Transverse colon (tissue), 4 donors: ENCODE results near the gene ZNF521. TPM values are rescaled to one million over a fixed set of nuclear protein-coding genes. Genes with fewer than 3 reads are reported as not detected.

Experiments
- DNase-seq: peaks from one replicate; pipeline ENCODE4 v3.0.0-alpha.2; 2019
- H3K27ac ChIP-seq, 4 donors: fragments of 200-600 bp; sonication (generic); 2 replicates each; pipeline ENCODE4 v1.5.1; 2016 to 2018; ENCODE audit warnings: inconsistent platforms in 4 of 4
- H3K27me3 ChIP-seq: fragments of 200-600 bp; sonication (generic); 2 replicates; pipeline ENCODE4 v1.5.1; 2017; ENCODE audit warnings: inconsistent platforms
- H3K36me3 ChIP-seq, 4 donors: fragments of 200-600 bp; sonication (generic); 2 replicates each; pipeline ENCODE4 v1.5.1; 2017 to 2019; ENCODE audit warnings: inconsistent platforms in 4 of 4
- H3K4me1 ChIP-seq, 4 donors: fragments of 200-600 bp; sonication (generic); 2 replicates each; pipeline ENCODE4 v1.5.1; 2017 to 2020; ENCODE audit warnings: inconsistent platforms in 4 of 4
- H3K4me3 ChIP-seq, 4 donors: fragments of 200-600 bp; sonication (generic); 1 replicate in 1 of 4; 2 replicates in 3 of 4; pipeline versions ENCODE4 v1.5.1 to v1.6.1; 2017 to 2019; ENCODE audit warnings: inconsistent platforms in 4 of 4
- H3K9me3 ChIP-seq, 2 donors: fragments of 200-600 bp; sonication (generic); 2 replicates each; pipeline ENCODE4 v1.5.1; 2017 to 2019; ENCODE audit warnings: inconsistent platforms in 2 of 2
- EP300 ChIP-seq: sonication (generic); formaldehyde crosslinking; IDR thresholded peaks from one replicate; pipeline ENCODE4 v1.6.1; 2017; ENCODE audit warnings: antibody characterized with exemption, low read depth
- POLR2A ChIP-seq: fragments of 450-650 bp; IDR thresholded peaks from one replicate; pipeline ENCODE4 v1.6.1; 2016; ENCODE audit warnings: antibody characterized with exemption, mild to moderate bottlenecking, moderate library complexity
- POLR2AphosphoS5 ChIP-seq, 3 donors: sonication (generic); formaldehyde crosslinking; IDR thresholded peaks; one replicate each; pipeline ENCODE4 v1.6.1; 2016; ENCODE audit warnings: antibody characterized with exemption in 3 of 3
- WGBS, 2 donors: methylation state at CpG; one replicate each; pipeline ENCODE4 v1.1.5; 2018; ENCODE audit warnings: low coverage in 1 of 2; 5-methylcytosine and 5-hydroxymethylcytosine counted together
- in situ Hi-C, 4 donors: fragments of 200-750 bp; cut with MboI; loops; one replicate each; pipeline versions ENCODE4 v1.15.0 to v1.15.1; 2017; ENCODE audit warnings: low sequenced_read_pairs in 3 of 4, low pct_ligation_motif_present in 1 of 4, low pct_unique_long_range_greater_than_20kb in 1 of 4
- intact Hi-C: fragments of 100-400 bp; cut with DNase I; formaldehyde crosslinking; loops from one replicate; pipeline ENCODE4 v1.15.1; 2023; ENCODE audit warnings: low total_unique reads
- total RNA-seq, 4 donors: library from RNA; depleted of rRNA; stranded (reverse); fragments of >200 nt; gene quantifications; one replicate each; pipeline ENCODE4 v1.1.0, GENCODE V29; 2016
- TF ChIP-seq, protein P1 (sequence below), 5 experiments: fragments of 200-600 bp in 3 of 5; fragments of 450-650 bp in 2 of 5; sonication (generic) in 3 of 5; IDR thresholded peaks; 1 replicate in 2 of 5; 2 replicates in 3 of 5; pipeline ENCODE4 v1.5.1; 2016 to 2017; ENCODE audit warnings: antibody characterized with exemption in 5 of 5, inconsistent platforms in 3 of 5, mild to moderate bottlenecking in 2 of 5, moderate library complexity in 1 of 5

The ZNF521 gene
- total RNA-seq, 4 donors from 2014 or later = 6.4 to 29.5 (median 9.0) TPM

DNA sequence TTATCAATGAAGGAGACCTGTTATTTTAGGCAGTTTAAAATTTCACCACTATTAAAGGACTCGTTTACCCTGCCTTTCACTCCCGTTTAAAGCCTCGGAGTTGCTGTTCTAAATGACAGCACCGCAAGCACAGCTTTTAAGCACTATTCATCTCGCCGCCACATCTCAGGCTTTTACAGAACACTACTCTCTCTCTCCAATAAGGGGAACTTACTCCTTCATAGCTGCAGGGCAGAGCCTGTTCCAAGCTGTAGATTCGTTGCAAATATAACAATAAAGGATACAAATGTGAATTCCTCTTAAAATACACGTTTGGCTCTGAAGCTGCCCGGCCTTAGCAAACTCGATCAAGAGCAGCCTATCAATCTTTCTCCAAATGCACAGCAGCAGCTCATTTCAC lies 271.8 kb downstream of the ZNF521 start:
- TF ChIP-seq, protein P1, sequence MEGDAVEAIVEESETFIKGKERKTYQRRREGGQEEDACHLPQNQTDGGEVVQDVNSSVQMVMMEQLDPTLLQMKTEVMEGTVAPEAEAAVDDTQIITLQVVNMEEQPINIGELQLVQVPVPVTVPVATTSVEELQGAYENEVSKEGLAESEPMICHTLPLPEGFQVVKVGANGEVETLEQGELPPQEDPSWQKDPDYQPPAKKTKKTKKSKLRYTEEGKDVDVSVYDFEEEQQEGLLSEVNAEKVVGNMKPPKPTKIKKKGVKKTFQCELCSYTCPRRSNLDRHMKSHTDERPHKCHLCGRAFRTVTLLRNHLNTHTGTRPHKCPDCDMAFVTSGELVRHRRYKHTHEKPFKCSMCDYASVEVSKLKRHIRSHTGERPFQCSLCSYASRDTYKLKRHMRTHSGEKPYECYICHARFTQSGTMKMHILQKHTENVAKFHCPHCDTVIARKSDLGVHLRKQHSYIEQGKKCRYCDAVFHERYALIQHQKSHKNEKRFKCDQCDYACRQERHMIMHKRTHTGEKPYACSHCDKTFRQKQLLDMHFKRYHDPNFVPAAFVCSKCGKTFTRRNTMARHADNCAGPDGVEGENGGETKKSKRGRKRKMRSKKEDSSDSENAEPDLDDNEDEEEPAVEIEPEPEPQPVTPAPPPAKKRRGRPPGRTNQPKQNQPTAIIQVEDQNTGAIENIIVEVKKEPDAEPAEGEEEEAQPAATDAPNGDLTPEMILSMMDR (IDR thresholded peaks at IDR 0.05) = no peak
- TF ChIP-seq POLR2AphosphoS5 (IDR thresholded peaks at IDR 0.05) (no peak), EP300 (no peak), POLR2A (no peak)
- Histone ChIP-seq H3K27ac (no peak overlapping the region), H3K9me3 (no peaks in the 10 kb centered on the region), H3K27me3 (no peaks in the 10 kb centered on the region), H3K36me3 (no peaks in the 10 kb centered on the region), H3K4me3 (no peak overlapping the region), H3K4me1 (peaks cover 0 to 9% (median 0%) of the 10 kb centered on the region in 4 donors)
- in situ Hi-C loops (loop anchor here in 1 of 4 donors (25.0 kb wide), 1 partner anchor 93 kb away; no protein-coding TSS in a partner anchor), intact Hi-C loops (no loop called here)
- no peak for DNase-seq
- 77 to 80% methylated on average over 7 to 10 of the region's 10 CpGs for WGBS, 2 donors

DNA sequence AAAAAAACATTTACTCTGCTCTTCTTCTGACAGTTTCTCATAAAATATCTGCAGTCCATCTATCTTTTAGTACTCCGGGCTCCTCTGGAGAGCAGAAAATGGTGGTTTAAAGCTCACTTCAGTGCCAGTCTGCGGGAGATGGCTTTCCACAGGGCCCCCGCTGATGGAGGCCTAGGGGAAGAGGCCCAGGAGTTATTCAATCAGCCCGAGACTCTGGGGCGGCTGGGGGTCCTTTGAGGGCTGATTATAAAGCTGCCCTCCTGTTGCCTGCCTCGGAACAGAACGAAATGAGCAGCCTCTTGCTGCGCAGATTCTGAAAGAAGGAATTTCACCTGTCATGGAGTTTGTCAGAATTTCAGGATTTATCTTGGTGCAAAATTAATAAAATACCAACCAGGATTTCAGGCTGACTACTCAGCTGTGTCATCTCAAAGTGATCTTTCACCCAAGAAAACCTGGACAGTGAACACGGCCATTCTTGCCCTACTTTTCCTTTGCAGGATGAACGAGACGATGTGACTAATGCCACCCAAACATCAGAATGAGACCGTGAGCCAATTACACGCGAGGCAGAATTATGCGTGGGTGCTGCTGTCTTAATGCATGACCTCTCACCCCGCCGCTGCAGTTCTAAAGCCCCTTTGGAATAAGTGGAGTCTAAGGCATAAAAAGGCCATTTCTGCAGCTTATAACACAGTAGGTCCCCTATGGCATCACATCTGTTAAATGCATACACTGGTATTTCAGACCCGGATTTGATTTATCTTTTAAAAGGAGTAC lies 273.8 kb downstream of the ZNF521 start:
- H3K27ac ChIP-seq = no peak overlapping the region
- H3K4me3 ChIP-seq = no peak overlapping the region
- no peaks in the 10 kb centered on the region for H3K9me3 ChIP-seq
- in situ Hi-C loops = loop anchor here in 1 of 4 donors (25.0 kb wide), 1 partner anchor 91 kb away; no protein-coding TSS in a partner anchor
- no peak for DNase-seq
- H3K4me1 ChIP-seq = peaks cover 0 to 9% (median 0%) of the 10 kb centered on the region in 4 donors
- intact Hi-C loops = no loop called here
- no peaks in the 10 kb centered on the region for H3K36me3 ChIP-seq
- TF ChIP-seq, protein P1 (IDR thresholded peaks at IDR 0.05) = no peak
- TF ChIP-seq POLR2AphosphoS5 (IDR thresholded peaks at IDR 0.05) (no peak), EP300 (no peak), POLR2A (no peak)
- WGBS, 2 donors = 76 to 92% methylated on average over 4 to 18 of the region's 18 CpGs
- no peaks in the 10 kb centered on the region for H3K27me3 ChIP-seq

DNA sequence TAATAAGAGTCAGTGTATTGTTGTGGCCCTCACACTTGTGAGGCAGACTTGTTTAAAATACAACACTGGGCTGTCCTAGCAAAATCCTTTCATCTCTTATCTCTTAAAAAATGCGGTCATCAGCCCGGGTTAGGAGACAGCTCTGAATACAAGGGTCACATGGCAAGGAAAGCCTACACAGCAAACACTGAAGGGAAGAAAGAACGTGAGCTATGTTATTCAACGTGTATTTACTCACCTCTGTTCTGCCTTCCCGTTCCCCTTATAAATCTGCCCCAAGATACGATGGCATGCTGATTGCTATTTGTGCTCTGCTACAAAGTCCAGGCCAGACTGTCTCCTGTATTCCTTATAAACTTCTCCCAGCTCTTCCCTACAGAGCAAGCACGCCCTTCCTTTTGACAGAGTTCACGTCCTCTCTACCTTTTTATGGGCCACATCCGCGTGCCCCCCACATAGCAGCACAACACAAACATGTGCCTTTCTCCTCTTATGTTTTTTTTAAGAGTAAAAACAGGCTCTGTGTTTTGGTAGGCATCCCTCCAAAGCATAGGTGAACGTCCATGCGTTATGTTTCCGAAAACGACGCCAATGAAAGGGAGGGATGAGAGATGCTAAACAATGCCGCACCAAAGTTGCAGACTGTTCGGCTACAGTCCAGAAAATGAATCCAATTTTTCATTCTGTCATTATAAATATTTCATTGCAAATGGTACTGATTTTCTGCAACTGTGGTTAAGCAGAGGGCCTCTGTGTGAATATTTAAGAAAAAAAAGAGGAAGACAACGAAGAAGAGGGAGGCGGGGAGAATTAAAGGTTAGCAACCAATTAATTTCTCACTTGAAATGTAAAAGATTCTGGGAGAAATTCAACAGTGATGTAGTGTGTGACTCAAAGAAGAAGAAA lies 274.7 kb downstream of the ZNF521 start:
- no peak for DNase-seq
- WGBS, 2 donors = 49 to 68% methylated on average over 18 to 19 of the region's 19 CpGs
- Histone ChIP-seq H3K27ac (no peak overlapping the region), H3K9me3 (no peaks in the 10 kb centered on the region), H3K4me3 (no peak overlapping the region), H3K27me3 (no peaks in the 10 kb centered on the region), H3K36me3 (no peaks in the 10 kb centered on the region), H3K4me1 (peaks cover 0 to 9% (median 0%) of the 10 kb centered on the region in 4 donors)
- intact Hi-C loops = no loop called here
- TF ChIP-seq POLR2AphosphoS5 (IDR thresholded peaks at IDR 0.05) (no peak), EP300 (no peak), POLR2A (no peak)
- TF ChIP-seq, protein P1 (IDR thresholded peaks at IDR 0.05) = no peak
- in situ Hi-C loops = loop anchor here in 1 of 4 donors (25.0 kb wide), 1 partner anchor 90 kb away; no protein-coding TSS in a partner anchor

DNA sequence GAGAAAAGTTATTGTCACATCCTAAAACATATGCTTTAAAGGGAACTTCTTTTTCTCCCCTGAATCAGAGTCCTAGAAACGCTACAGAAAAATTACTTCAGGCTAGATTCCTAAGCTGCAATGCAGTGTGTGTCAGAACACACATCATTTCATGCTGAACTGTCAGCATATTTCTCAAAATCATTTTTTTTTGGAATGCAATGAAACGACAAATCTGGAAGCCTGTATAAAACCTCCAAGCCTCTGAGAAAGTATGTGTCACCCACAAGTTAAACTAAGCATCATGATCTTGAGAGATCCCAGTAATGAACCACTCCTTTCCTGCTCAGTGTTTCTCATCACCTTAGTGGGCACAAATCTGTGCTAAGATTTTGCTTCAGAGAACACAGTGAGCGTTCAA lies 276.2 kb downstream of the ZNF521 start:
- Histone ChIP-seq H3K9me3 (no peaks in the 10 kb centered on the region), H3K27me3 (no peaks in the 10 kb centered on the region), H3K27ac (no peak overlapping the region), H3K4me3 (no peak overlapping the region), H3K36me3 (no peaks in the 10 kb centered on the region), H3K4me1 (peaks cover 0 to 9% (median 0%) of the 10 kb centered on the region in 4 donors)
- TF ChIP-seq POLR2A (no peak), EP300 (no peak), POLR2AphosphoS5 (IDR thresholded peaks at IDR 0.05) (no peak)
- TF ChIP-seq, protein P1 (IDR thresholded peaks at IDR 0.05) = no peak
- in situ Hi-C loops = loop anchor here in 1 of 4 donors (25.0 kb wide), 1 partner anchor 88 kb away; no protein-coding TSS in a partner anchor
- intact Hi-C loops = no loop called here
- DNase-seq = no peak
- WGBS, 2 donors = 85 to 94% methylated on average over 3 of the region's 3 CpGs
